Measurements from ENCODE around the gene FILIP1. TPM values are rescaled to one million over a fixed set of nuclear protein-coding genes. Genes with fewer than 3 reads are reported as not detected.

FILIP1 gene
- total RNA-seq, 2 donors from 2014 or later: 3.0 to 6.5 TPM

DNA sequence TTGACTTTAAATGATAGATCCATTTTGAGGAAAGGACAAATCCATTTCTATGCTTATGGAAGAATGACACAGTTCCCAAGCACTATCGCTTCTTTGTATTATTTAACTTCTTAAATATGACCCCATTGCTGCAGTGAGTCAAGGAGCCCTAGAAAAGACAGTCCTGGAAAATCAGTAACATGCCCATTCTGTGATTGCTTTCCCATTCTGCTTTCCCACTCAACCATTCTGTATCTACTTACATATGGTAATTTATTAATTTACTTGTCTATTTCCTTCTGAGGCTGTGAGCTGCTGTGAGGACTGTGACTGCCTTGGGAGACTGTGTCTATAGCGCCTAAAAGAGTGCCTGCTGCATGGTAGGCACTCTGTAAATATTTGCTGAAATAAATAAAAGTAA, 123.6 kb downstream of the FILIP1 start:
- Histone ChIP-seq H3K36me3 (replicated peaks in 1 of 2; ENCODE audit: insufficient read depth in 1 of 2, low read depth in 2 of 2) (no peaks in the 10 kb centered on the region), H3K4me3 (no peak overlapping the region), H3K27me3 (no peaks in the 10 kb centered on the region), H3K27ac (no peak overlapping the region), H3K4me1 (no peaks in the 10 kb centered on the region), H3K9me3 (no peaks in the 10 kb centered on the region)
- no peak for TF ChIP-seq POLR2A (IDR thresholded peaks at IDR 0.05)
- no peak for TF ChIP-seq CTCF (IDR thresholded peaks at IDR 0.05)
- DNase-seq (no peak), ATAC-seq (no peak)
- intact Hi-C loops (cut with DNase I): loop anchor here (10.0 kb wide), 1 partner anchor 155 kb away; no protein-coding TSS in a partner anchor
- WGBS, 2 donors: 87 to 89% methylated on average over 2 of the region's 2 CpGs

DNA sequence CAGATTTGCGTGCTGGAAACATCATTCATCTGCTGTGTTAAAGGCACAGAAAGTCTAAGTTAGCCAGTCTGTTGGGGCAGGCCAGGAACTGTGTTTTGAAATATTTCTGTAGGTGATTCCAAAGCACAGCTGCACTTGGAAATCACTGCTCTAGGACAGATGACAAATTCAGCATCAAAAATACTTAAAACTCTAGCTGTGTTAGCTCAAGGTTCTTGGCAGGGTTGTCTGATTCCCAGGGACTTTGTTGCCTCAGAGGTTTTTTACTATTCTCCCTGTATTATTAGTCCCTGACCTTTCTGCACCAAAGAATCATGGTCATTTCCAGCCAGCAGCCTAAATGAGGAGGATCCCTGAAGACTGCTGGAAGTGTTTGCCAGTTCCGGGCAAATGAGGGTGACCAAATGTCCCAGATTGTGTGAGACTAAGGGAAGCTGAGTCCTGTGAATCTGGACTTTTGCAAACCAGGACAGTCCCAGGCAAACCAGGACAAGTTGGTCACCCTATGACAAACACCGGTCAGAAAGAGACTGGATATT, 124.7 kb downstream of the FILIP1 start:
- Histone ChIP-seq H3K4me3 (no peak overlapping the region), H3K4me1 (no peaks in the 10 kb centered on the region), H3K27me3 (no peaks in the 10 kb centered on the region), H3K36me3 (replicated peaks in 1 of 2; ENCODE audit: insufficient read depth in 1 of 2, low read depth in 2 of 2) (no peaks in the 10 kb centered on the region), H3K27ac (no peak overlapping the region), H3K9me3 (no peaks in the 10 kb centered on the region)
- DNase-seq (no peak), ATAC-seq (no peak)
- WGBS, 2 donors: 94 to 98% methylated on average over 3 of the region's 3 CpGs
- intact Hi-C loops (cut with DNase I): no loop called here
- TF ChIP-seq CTCF (IDR thresholded peaks at IDR 0.05) (no peak), POLR2A (IDR thresholded peaks at IDR 0.05) (no peak)

- H3K9me3 ChIP-seq: no peaks in the 10 kb centered on the region
- H3K36me3 ChIP-seq (replicated peaks in 1 of 2; ENCODE audit: insufficient read depth in 1 of 2, low read depth in 2 of 2): no peaks in the 10 kb centered on the region
- H3K27me3 ChIP-seq: no peaks in the 10 kb centered on the region
- intact Hi-C loops (cut with DNase I): no loop called here
- no peak for TF ChIP-seq POLR2A (IDR thresholded peaks at IDR 0.05)
- TF ChIP-seq CTCF (IDR thresholded peaks at IDR 0.05): peak; percentile 18 to 71 (median 49)
- DNase-seq (peak; percentile 52 to 67 (median 55)), ATAC-seq (peak; percentile 60)
- H3K4me1 ChIP-seq: no peaks in the 10 kb centered on the region
- no peak overlapping the region for H3K27ac ChIP-seq
- WGBS, 2 donors: 49% methylated on average over 6 of the region's 6 CpGs
- H3K4me3 ChIP-seq: no peak overlapping the region
Observed at GRCh38 chr6:75368151-75368779, 125.3 kb downstream of the FILIP1 start.

DNA sequence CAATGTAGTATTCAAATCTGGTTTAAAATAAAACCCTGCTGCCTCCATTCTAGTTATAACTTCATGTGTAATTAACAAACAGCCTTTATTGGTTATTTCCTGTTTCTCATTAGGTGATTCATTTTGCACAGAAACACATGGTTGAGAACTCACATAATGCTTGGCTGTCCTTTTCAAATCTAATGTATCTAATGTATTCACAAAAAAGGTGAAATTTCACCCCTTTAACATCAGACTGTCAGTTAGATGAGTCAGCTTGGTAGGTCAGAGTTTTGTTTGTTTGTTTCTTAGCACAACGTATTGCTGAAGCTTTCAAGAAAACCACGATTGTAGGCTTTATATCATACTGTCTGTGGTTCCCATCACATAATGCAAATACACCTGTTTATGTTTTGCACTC, 130.3 kb downstream of the FILIP1 start:
- TF ChIP-seq POLR2A (IDR thresholded peaks at IDR 0.05) (no peak), CTCF (IDR thresholded peaks at IDR 0.05) (no peak)
- intact Hi-C loops (cut with DNase I): no loop called here

DNA sequence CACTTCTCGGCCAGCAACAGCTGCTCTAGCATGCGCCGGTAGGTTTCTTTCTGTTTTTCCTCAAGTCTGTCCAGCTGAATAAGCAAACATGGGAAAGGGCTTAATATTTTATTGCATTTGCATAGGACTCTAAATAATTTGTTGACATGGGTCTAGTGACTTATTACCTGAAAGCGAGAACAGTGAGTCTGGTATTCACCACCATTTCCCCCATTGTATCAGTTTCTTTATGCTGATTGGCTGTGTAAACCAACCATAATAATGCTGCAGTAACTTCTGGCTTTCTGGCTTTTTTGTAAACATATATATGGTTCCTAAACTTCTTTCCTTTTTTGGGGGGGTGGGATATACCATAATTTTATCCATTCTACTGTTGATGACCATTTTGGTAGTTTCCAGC, 140.0 kb downstream of the FILIP1 start:
- no peak for ATAC-seq
- no peak overlapping the region for H3K27ac ChIP-seq

More for the DNA sequence above, 130.3 kb downstream of the FILIP1 start:
- ATAC-seq (no peak), DNase-seq (no peak)
- Histone ChIP-seq H3K4me1 (no peaks in the 10 kb centered on the region), H3K4me3 (no peak overlapping the region), H3K27ac (no peak overlapping the region), H3K36me3 (replicated peaks in 1 of 2; ENCODE audit: insufficient read depth in 1 of 2, low read depth in 2 of 2) (no peaks in the 10 kb centered on the region), H3K27me3 (no peaks in the 10 kb centered on the region), H3K9me3 (no peaks in the 10 kb centered on the region)
- WGBS, 2 donors: 73% methylated on average over 2 of the region's 2 CpGs

More for the DNA sequence above, 140.0 kb downstream of the FILIP1 start:
- no peak for DNase-seq
- Histone ChIP-seq H3K4me1 (peaks cover 6% of the 10 kb centered on the region), H3K27me3 (no peaks in the 10 kb centered on the region), H3K9me3 (no peaks in the 10 kb centered on the region), H3K36me3 (replicated peaks in 1 of 2; ENCODE audit: insufficient read depth in 1 of 2, low read depth in 2 of 2) (no peaks in the 10 kb centered on the region), H3K4me3 (no peak overlapping the region)
- TF ChIP-seq POLR2A (IDR thresholded peaks at IDR 0.05) (no peak), CTCF (IDR thresholded peaks at IDR 0.05) (no peak)
- WGBS, 2 donors: 97 to 100% methylated on average over 4 of the region's 4 CpGs
- intact Hi-C loops (cut with DNase I): no loop called here

All from body of pancreas (tissue), 4 donors.